GM10248 (cell line): ENCODE measurements around the gene AMBRA1.

Experiments used
- CTCF ChIA-PET: fragments of 300-600 bp; sonication (Branson Sonifier 250); formaldehyde crosslinking; extraction: SDS; loops from one replicate; lab custom pipeline; 2021; ENCODE audit warnings: antibody characterized with exemption; lab: Yijun Ruan, JAX
- POLR2A ChIA-PET: fragments of 350-650 bp; sonication (Branson Sonifier 250); formaldehyde crosslinking; extraction: SDS; loops from one replicate; lab custom pipeline; 2020; ENCODE audit warnings: antibody characterized with exemption; lab: Yijun Ruan, JAX
- DNase-seq: peaks from one replicate; pipeline ENCODE4 v3.0.0; 2012; ENCODE audit errors: extremely low spot score
- CTCF ChIP-seq: IDR thresholded peaks from 2 replicates; pipeline ENCODE4 v1.5.1; 2012; ENCODE audit warnings: mild to moderate bottlenecking, low read depth; ENCODE audit errors: extremely low read depth, missing control alignments, control extremely low read depth

AMBRA1 gene

DNA sequence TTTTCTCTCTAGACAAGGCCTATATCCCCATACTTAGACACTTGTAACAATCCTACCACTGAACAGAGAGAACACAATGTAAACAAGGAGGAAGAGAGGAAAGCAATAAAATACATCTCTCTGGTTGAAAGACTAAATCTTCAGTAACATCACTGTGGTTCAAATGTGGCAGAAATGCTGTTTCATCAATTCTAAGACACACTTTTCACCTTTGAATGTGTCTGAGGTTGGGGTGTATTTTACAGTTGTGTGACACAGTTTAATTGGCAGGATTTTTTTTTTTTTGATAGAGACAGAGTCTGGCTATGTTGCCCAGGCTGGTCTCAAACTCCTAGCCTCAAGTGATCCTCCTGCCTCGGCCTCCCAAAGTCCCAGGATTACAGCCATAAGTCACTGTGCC is 79.5 kb downstream of the AMBRA1 start:
- ChIA-PET CTCF (interaction anchor here (0.8 to 3.1 kb wide), 3 partner anchors 12 to 24 kb away, joined by 3 to 13 read pairs (median 8); no protein-coding TSS in a partner anchor), POLR2A (no interaction called here)
- TF ChIP-seq CTCF = no peak
- DNase-seq = no peak

GRCh38 chr11:46513934-46514342 is 79.9 kb downstream of the AMBRA1 start:
- TF ChIP-seq CTCF = no peak
- no peak for DNase-seq
- CTCF ChIA-PET = interaction anchor here (0.7 to 1.5 kb wide), 5 partner anchors 12 to 274 kb away, joined by 3 to 8 read pairs (median 4); no protein-coding TSS in a partner anchor
- POLR2A ChIA-PET = no interaction called here

- DNase-seq = no peak
- POLR2A ChIA-PET = no interaction called here
- CTCF ChIA-PET = interaction anchor here (1.0 to 2.0 kb wide), 4 partner anchors 10 to 25 kb away, joined by 3 to 6 read pairs (median 4); no protein-coding TSS in a partner anchor
- no peak for TF ChIP-seq CTCF
These were observed 81.5 kb downstream of the AMBRA1 start for GRCh38 chr11:46512261-46512881.

DNA sequence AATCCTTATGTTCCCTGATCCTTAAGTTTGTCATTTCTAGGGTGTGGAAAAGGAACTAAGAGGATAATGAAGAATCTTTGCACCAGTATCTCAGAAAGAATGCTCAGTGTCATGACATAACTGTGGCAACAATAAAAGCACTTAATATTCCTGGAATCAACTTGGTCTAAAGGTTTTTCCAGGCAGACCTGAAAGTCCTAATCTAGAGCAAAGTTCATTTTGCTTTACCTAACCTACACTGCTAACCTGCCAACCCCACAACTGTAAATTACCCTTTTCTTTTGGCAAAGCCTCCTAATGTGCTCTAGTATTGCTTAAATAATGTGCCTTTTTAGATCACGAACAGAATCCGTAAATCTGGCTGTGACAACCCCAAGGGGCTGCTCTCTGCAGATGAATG is 82.5 kb downstream of the AMBRA1 start:
- DNase-seq = no peak
- ChIA-PET CTCF (interaction anchor here (2.0 kb wide), 1 partner anchor 18 kb away, joined by 6 read pairs; no protein-coding TSS in a partner anchor), POLR2A (no interaction called here)
- no peak for TF ChIP-seq CTCF

GRCh38 chr11:46508360-46508759 is 85.5 kb downstream of the AMBRA1 start:
- CTCF ChIA-PET = interaction anchor here (0.8 to 6.5 kb wide), 7 partner anchors 8 to 24 kb away, joined by 3 to 51 read pairs (median 3); no protein-coding TSS in a partner anchor
- POLR2A ChIA-PET = no interaction called here
- no peak for TF ChIP-seq CTCF
- no peak for DNase-seq

GRCh38 chr11:46506483-46506791 is 87.4 kb downstream of the AMBRA1 start:
- no peak for DNase-seq
- TF ChIP-seq CTCF = no peak
- POLR2A ChIA-PET = no interaction called here
- CTCF ChIA-PET = interaction anchor here (1.4 to 6.5 kb wide), 6 partner anchors 10 to 118 kb away, joined by 5 to 51 read pairs (median 6); no protein-coding TSS in a partner anchor
